Activated CD8-positive, alpha-beta T cell treated with anti-CD3 and anti-CD28 coated beads, Interleukin-2, amount 10 ng/mL, durations not matched to agents 7 days and 5 days (primary cell): ENCODE results near the gene IGF1R. TPM values are rescaled to one million over a fixed set of nuclear protein-coding genes. Genes with fewer than 3 reads are reported as not detected.

Source experiments
- ATAC-seq: fragments of 150-1000 bp; cut with Tn5 transposase; one replicate; pipeline ENCODE4 v1.10.0; 2021; ENCODE audit warnings: moderate library complexity
- CTCF ChIA-PET: fragments of 350-600 bp; sonication (Branson Sonifier 250); formaldehyde crosslinking; loops from one replicate; lab custom pipeline; 2021; ENCODE audit warnings: antibody characterized with exemption; lab: Charles Lee
- POLR2A ChIA-PET: fragments of 350-600 bp; sonication (Branson Sonifier 250); formaldehyde crosslinking; loops from one replicate; lab custom pipeline; 2021; ENCODE audit warnings: antibody characterized with exemption; lab: Charles Lee
- DNase-seq: peaks from one replicate; pipeline ENCODE4 v3.0.0-alpha.2; 2020
- H3K27ac Mint-ChIP-seq: one replicate; pipeline ENCODE4 v1.8.0; 2021; ENCODE audit warnings: mild to moderate bottlenecking, mixed read lengths
- H3K27me3 Mint-ChIP-seq: one replicate; pipeline ENCODE4 v1.8.0; 2021; ENCODE audit warnings: low read depth, mixed read lengths
- H3K36me3 Mint-ChIP-seq: one replicate; pipeline ENCODE4 v1.8.0; 2021; ENCODE audit warnings: low read depth, mixed read lengths
- H3K4me1 Mint-ChIP-seq: one replicate; pipeline ENCODE4 v1.8.0; 2021; ENCODE audit warnings: low read depth, mixed read lengths
- H3K4me3 Mint-ChIP-seq: one replicate; pipeline ENCODE4 v1.8.0; 2021; ENCODE audit warnings: mild to moderate bottlenecking, mixed read lengths
- H3K9me3 Mint-ChIP-seq: one replicate; pipeline ENCODE4 v1.8.0; 2022; ENCODE audit warnings: mixed read lengths; ENCODE audit not compliant: insufficient read depth
- total RNA-seq, 2 experiments: library from RNA; stranded (reverse); gene quantifications; one replicate each; pipeline ENCODE4 v1.2.3, GENCODE V29; 2021

The IGF1R gene
- total RNA-seq, 2 experiments from 2014 or later: 9.1 to 10.6 TPM

- ChIA-PET CTCF (interaction anchor here (1.0 to 1.1 kb wide), 2 partner anchors 19 to 63 kb away, joined by 3 read pairs; no protein-coding TSS in a partner anchor), POLR2A (no interaction called here)
- peaks cover 25% of the 10 kb centered on the region for H3K4me1 Mint-ChIP-seq
- no peak for DNase-seq
- H3K27me3 Mint-ChIP-seq: no peaks in the 10 kb centered on the region
- no peak for ATAC-seq
- no peak overlapping the region for H3K27ac Mint-ChIP-seq
- H3K9me3 Mint-ChIP-seq: no peaks in the 10 kb centered on the region
- H3K4me3 Mint-ChIP-seq: no peak overlapping the region
- H3K36me3 Mint-ChIP-seq: no peaks in the 10 kb centered on the region
Observed at GRCh38 chr15:98722645-98723044, 74.3 kb downstream of the IGF1R start.

- ATAC-seq (no peak), DNase-seq (no peak)
- H3K27me3 Mint-ChIP-seq: no peaks in the 10 kb centered on the region
- no peaks in the 10 kb centered on the region for H3K36me3 Mint-ChIP-seq
- no peaks in the 10 kb centered on the region for H3K9me3 Mint-ChIP-seq
- H3K4me3 Mint-ChIP-seq: no peak overlapping the region
- ChIA-PET CTCF (no interaction called here), POLR2A (no interaction called here)
- H3K27ac Mint-ChIP-seq: no peak overlapping the region
- peaks cover 22% of the 10 kb centered on the region for H3K4me1 Mint-ChIP-seq
Observed at GRCh38 chr15:98723195-98723594, 74.9 kb downstream of the IGF1R start.

DNA sequence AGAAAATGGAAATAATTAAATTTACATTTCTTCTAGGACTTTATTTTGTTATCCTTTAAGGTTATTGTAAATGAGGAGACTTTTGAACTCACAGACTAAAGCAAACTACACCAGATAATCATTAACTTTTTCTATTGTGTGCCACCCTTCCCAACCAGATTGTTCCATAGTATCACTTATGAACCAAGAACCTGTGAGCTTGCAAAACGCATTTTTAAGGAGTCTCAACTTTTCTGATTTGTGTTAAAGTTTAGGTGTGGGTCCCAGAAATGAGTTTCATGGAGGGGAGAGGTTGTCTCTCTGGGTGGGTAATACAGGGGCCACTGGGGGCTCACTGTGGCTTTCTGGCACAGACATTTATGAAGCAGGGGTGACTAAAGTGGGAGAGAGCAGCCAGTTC lies 75.7 kb downstream of the IGF1R start:
- peaks cover 22% of the 10 kb centered on the region for H3K4me1 Mint-ChIP-seq
- H3K4me3 Mint-ChIP-seq: no peak overlapping the region
- POLR2A ChIA-PET: no interaction called here

GRCh38 chr15:98724494-98724893 lies 76.2 kb downstream of the IGF1R start:
- Mint-ChIP-seq H3K4me3 (no peak overlapping the region), H3K36me3 (no peaks in the 10 kb centered on the region), H3K27me3 (no peaks in the 10 kb centered on the region), H3K4me1 (peaks cover 22% of the 10 kb centered on the region), H3K9me3 (no peaks in the 10 kb centered on the region), H3K27ac (no peak overlapping the region)
- CTCF ChIA-PET: no interaction called here
- DNase-seq (no peak), ATAC-seq (no peak)
- POLR2A ChIA-PET: no interaction called here

More for the DNA sequence above, 75.7 kb downstream of the IGF1R start:
- H3K9me3 Mint-ChIP-seq: no peaks in the 10 kb centered on the region
- no peaks in the 10 kb centered on the region for H3K27me3 Mint-ChIP-seq
- CTCF ChIA-PET: no interaction called here
- H3K27ac Mint-ChIP-seq: no peak overlapping the region
- ATAC-seq: no peak
- DNase-seq: no peak
- no peaks in the 10 kb centered on the region for H3K36me3 Mint-ChIP-seq

DNA sequence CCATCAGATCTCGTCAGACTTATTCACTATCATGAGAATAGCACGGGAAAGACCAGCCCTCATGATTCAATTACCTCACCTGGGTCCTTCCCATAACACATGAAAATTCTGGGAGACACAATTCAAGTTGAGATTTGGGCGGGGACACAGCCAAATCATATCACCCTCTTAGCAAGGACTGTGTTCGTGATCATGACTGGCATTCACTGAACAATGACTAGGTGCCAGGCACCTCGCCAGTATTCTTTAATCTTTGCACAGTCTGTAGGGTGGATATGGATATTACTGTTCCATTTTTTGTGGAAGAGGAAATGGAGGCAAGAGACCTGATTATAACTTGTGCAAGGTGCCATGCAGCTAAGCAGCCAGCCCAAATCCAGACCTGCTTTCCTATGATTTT lies 77.5 kb downstream of the IGF1R start:
- Mint-ChIP-seq H3K9me3 (no peaks in the 10 kb centered on the region), H3K36me3 (no peaks in the 10 kb centered on the region), H3K4me1 (peaks cover 15% of the 10 kb centered on the region), H3K27ac (no peak overlapping the region), H3K4me3 (no peak overlapping the region), H3K27me3 (no peaks in the 10 kb centered on the region)
- no peak for DNase-seq
- ATAC-seq: no peak
- CTCF ChIA-PET: no interaction called here
- POLR2A ChIA-PET: no interaction called here

DNA sequence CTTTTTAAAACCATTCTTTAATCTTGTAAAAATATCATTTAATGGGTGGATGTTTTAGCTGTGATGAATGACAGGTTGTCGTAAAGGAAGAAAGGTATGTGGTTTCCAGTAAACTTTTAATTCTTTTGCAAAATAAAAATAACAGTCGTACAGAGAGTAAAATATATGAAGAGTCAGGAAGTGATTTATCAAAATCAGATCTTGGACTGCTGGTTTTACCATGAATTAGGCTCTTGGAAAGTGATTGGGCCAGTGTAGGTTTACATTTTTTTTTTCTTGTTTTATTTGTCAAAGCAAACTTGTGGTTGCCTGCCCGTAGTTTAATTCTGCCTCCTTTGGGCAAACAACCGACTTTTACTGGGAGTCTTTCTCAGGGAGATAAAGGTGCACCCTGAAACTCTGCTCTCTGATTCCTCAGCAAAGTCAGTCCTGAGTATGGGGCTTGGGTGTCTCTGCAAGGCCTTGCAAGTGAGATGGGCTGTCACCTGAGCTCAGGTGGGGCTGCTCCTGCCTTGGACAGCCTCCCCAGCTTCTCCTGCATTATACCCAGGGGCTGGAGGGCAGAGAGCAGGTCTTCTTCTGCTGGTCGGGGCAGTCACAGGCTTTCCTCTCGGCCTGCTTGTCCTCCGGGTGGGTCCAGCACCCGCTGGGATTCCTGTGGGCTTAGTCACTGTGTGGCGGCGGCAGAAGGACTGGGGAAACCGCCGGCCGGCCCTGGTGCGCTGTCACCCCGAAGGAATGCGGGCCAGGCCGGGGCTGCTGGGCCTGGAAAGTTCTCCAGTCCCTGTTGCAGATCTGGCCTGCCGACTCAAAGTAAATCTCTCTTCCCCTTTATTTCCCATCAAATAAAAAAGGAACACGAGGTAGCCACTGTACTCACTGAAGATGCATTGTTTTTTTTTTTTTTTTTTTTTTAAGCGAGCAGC lies 79.0 kb downstream of the IGF1R start:
- CTCF ChIA-PET: no interaction called here
- no peaks in the 10 kb centered on the region for H3K36me3 Mint-ChIP-seq
- H3K27me3 Mint-ChIP-seq: no peaks in the 10 kb centered on the region
- no peak overlapping the region for H3K27ac Mint-ChIP-seq
- no peak for ATAC-seq
- DNase-seq: no peak
- H3K9me3 Mint-ChIP-seq: no peaks in the 10 kb centered on the region
- peaks cover 9% of the 10 kb centered on the region for H3K4me1 Mint-ChIP-seq
- POLR2A ChIA-PET: no interaction called here
- H3K4me3 Mint-ChIP-seq: no peak overlapping the region

DNA sequence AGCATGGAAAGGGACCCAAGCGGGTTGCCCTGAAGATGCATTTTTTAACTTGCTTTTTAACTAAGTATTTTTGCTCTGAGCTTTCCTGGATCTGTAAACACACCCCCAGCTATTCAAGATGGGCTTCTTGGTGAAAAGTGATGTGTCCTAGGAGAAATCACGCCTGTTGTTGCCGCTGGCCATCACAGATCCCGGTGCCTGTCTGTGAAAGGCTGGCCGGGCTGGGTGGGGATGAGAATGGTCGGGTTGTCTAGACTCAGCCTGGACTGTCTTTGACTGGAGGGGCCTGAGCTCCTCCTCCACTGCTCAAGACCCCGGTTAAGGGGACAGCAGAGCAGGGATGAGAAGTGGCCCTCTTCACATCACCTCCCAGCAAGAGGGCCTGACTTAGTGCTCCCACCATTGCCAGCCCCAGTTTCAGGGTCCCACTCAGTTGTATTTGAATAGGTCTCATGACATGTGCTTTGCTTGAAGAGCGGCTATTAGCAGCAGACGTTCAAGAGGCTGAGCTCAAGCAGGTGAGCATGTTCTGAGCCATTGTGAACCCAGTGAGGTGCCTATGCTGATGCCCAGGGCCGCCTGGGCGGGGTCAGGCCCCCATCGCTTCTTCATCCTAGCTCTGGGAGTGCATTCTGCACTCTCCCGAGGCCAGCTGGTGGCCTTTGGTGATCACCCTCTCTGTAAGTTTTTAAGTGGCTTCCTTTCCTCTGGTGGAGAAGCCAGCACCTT lies 79.9 kb downstream of the IGF1R start:
- DNase-seq: no peak
- no peaks in the 10 kb centered on the region for H3K9me3 Mint-ChIP-seq
- H3K27me3 Mint-ChIP-seq: no peaks in the 10 kb centered on the region
- H3K36me3 Mint-ChIP-seq: no peaks in the 10 kb centered on the region
- no peak overlapping the region for H3K27ac Mint-ChIP-seq
- no peak for ATAC-seq
- no peak overlapping the region for H3K4me3 Mint-ChIP-seq
- POLR2A ChIA-PET: interaction anchor here (0.6 kb wide), 1 partner anchor 118 kb away, joined by 3 read pairs; no protein-coding TSS in a partner anchor
- CTCF ChIA-PET: no interaction called here
- peaks cover 9% of the 10 kb centered on the region for H3K4me1 Mint-ChIP-seq

- no peaks in the 10 kb centered on the region for H3K27me3 Mint-ChIP-seq
- no peaks in the 10 kb centered on the region for H3K36me3 Mint-ChIP-seq
- no peak overlapping the region for H3K4me3 Mint-ChIP-seq
- H3K27ac Mint-ChIP-seq: no peak overlapping the region
- ATAC-seq (no peak), DNase-seq (no peak)
- CTCF ChIA-PET: no interaction called here
- H3K9me3 Mint-ChIP-seq: no peaks in the 10 kb centered on the region
- peaks cover 9% of the 10 kb centered on the region for H3K4me1 Mint-ChIP-seq
- POLR2A ChIA-PET: interaction anchor here (0.6 kb wide), 1 partner anchor 118 kb away, joined by 3 read pairs; no protein-coding TSS in a partner anchor
Observed at GRCh38 chr15:98728811-98729160, 80.4 kb downstream of the IGF1R start.

DNA sequence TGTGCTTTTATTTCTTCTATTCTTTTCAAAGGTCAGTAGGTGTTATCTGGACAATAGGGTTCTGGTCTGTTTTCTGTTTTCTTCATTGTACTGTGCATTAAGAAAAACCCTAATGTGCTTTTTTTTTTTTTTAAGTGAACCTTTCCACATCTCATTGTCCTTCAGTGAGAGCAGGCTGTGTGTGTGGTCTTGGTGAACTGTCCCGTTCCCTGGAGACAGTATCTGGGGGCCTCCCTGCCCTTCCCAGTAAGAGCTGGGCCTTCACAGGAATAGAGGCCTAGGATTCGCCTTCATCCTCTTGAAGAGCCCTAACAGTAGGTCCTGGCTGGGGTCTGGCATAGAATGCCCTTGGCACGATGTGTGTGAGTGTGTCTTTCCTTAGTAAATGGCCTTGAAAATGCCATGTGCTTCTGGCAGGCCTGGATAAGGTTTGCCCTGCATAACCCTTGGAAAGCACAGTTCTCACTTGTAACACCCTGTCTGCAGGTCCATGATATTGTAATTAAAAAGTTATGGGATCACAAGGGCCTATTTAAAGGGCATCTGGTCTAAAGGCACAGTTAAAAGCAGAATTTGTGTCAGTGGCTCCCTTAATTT lies 81.2 kb downstream of the IGF1R start:
- ATAC-seq: no peak
- Mint-ChIP-seq H3K4me1 (peaks cover 11% of the 10 kb centered on the region), H3K27me3 (no peaks in the 10 kb centered on the region), H3K9me3 (no peaks in the 10 kb centered on the region), H3K27ac (no peak overlapping the region), H3K36me3 (no peaks in the 10 kb centered on the region), H3K4me3 (no peak overlapping the region)
- CTCF ChIA-PET: no interaction called here
- no peak for DNase-seq
- POLR2A ChIA-PET: no interaction called here

DNA sequence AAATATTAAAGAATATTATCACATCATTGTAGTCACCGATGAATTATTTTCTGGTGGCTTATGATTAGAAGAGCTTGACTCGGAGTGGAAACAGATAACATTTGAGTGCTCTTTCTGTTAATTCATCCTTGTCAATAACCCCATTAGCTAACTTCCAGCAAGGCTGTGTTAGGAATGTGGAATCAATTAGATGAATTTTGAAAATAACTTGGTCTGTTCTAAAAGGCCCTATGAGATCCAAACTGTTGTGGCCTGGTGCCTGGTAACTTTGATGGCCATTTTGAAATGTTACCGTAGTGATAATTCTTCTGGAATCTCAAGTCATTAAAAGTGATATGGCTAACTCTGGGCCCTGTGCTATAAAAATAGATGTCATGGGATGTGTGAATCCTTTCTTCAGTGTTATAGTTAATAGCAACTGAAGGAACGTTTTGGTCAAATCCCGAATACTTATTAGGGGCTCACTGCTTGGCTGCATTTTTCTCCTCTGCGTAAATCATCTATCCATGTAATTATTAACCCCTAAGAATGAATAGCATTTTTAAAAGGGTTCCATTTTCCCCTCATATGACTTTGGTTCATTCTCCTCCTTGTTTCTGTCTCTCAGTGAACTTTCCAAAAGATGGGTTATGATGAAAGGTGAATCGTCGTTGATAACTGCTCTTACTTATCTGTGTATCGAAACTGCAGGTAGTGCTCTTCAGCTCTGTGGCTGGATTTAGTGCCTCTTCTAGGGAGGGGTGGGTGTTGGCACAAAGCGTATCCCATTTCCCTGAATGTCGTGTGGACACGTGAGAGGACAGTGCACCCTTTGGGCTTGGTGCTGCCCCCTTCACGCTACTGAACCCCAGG lies 82.7 kb downstream of the IGF1R start:
- ATAC-seq (no peak), DNase-seq (no peak)
- POLR2A ChIA-PET: no interaction called here
- Mint-ChIP-seq H3K4me3 (no peak overlapping the region), H3K27ac (no peak overlapping the region), H3K4me1 (peaks cover 12% of the 10 kb centered on the region), H3K9me3 (no peaks in the 10 kb centered on the region), H3K36me3 (no peaks in the 10 kb centered on the region), H3K27me3 (no peaks in the 10 kb centered on the region)
- CTCF ChIA-PET: no interaction called here

GRCh38 chr15:98731712-98732450 lies 83.5 kb downstream of the IGF1R start:
- Mint-ChIP-seq H3K27ac (no peak overlapping the region), H3K27me3 (no peaks in the 10 kb centered on the region), H3K4me3 (no peak overlapping the region), H3K36me3 (no peaks in the 10 kb centered on the region), H3K4me1 (peaks cover 10% of the 10 kb centered on the region), H3K9me3 (no peaks in the 10 kb centered on the region)
- ATAC-seq (no peak), DNase-seq (no peak)
- ChIA-PET POLR2A (no interaction called here), CTCF (no interaction called here)
